Measurements from ENCODE around the gene ANTXR1.

DNA sequence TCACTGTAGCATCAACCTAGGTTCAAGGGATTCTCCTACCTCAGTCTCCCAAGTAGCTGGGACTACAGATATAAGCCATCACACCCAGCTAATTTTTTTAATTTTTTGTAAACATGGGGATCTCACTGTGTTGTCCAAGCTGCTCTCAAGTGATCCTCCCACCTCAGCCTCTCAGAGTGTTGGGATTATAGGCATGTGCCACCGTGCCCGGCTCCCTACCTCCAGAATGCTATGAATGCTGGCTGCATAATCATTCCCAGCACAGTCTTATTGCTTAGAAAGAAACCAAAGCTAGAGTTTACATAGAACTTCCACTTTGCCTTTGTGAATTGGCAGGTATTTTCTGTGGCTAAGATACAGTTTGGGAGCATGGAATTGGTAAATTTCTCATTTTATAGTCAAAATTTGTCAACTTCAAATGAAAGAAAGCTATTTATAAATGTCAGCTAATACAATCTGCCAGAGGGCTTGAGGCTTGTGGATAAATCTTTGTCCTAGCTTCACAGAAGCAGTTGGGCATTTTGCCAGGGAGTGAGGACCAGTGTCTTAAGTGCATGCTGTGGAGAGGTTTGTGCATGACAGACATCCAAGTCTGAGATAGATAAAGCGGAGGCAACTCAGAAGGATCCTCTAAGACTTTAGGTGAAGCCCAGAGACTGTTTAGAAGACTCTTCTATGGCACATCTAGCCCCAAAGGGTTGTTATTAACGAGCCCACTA lies 175.4 kb downstream of the ANTXR1 start:
- no peak for TF ChIP-seq ZNF239 (CRISPR knock-in tag; IDR thresholded peaks at IDR 0.05)
- TF ChIP-seq ZNF134 (CRISPR knock-in tag; conservative IDR thresholded peaks at IDR 0.05), result no peak
- TF ChIP-seq CHD1 (IDR thresholded peaks at IDR 0.05; ENCODE audit: low read length), result no peak
- TF ChIP-seq FOXK2 (conservative IDR thresholded peaks at IDR 0.05 in 1 of 2, IDR thresholded peaks at IDR 0.05 in 1 of 2; ENCODE audit: low read depth in 2 of 2), result no peak
- no peak for TF ChIP-seq ZNF407 (IDR thresholded peaks at IDR 0.05; ENCODE audit: low read depth)
- no peak for TF ChIP-seq RCOR1 (IDR thresholded peaks at IDR 0.05; ENCODE audit: borderline replicate concordance in 1 of 2, low read depth in 2 of 2, low read length in 2 of 2)
- TF ChIP-seq CTCF (IDR thresholded peaks at IDR 0.05 in 2 of 3, conservative IDR thresholded peaks at IDR 0.05 in 1 of 3; ENCODE audit: insufficient read depth in 2 of 3, low read depth in 1 of 3, low read length in 3 of 3), result no peak
- no peak for TF ChIP-seq TGIF2 (CRISPR knock-in tag; IDR thresholded peaks at IDR 0.05)
